Endodermal cell (in vitro differentiated cells): Measurements from ENCODE around the gene CYB5R3. TPM values are rescaled to one million over a fixed set of nuclear protein-coding genes. Genes with fewer than 3 reads are reported as not detected.

Experiments
- DNase-seq: peaks from one replicate; pipeline ENCODE4 v3.0.0-alpha.2; 2017
- H3K27ac ChIP-seq: 2 replicates; pipeline ENCODE4 v1.5.1; 2013; ENCODE audit warnings: mild to moderate bottlenecking, low read depth, low read length, moderate library complexity
- H3K27me3 ChIP-seq: 2 replicates; pipeline ENCODE4 v1.6.1; 2013; ENCODE audit warnings: mild to moderate bottlenecking, low read length, moderate library complexity; ENCODE audit not compliant: insufficient read depth, control insufficient read depth, poor library complexity, severe bottlenecking
- H3K36me3 ChIP-seq: 2 replicates; pipeline ENCODE4 v1.7.0; 2013; ENCODE audit warnings: mild to moderate bottlenecking, low read length, moderate library complexity; ENCODE audit not compliant: control insufficient read depth, insufficient read depth
- H3K4me1 ChIP-seq: one replicate; pipeline ENCODE4 v1.7.0; 2013; ENCODE audit warnings: low read length; ENCODE audit not compliant: control insufficient read depth, insufficient read depth
- H3K4me3 ChIP-seq: 2 replicates; pipeline ENCODE4 v1.5.1; 2013; ENCODE audit warnings: mild to moderate bottlenecking, low read length, moderate library complexity
- H3K9ac ChIP-seq: 2 replicates; pipeline ENCODE4 v1.6.1; 2013; ENCODE audit warnings: mild to moderate bottlenecking, low read length, moderate library complexity; ENCODE audit not compliant: poor library complexity, severe bottlenecking; ENCODE audit errors: extremely low read depth
- H3K9me3 ChIP-seq: 2 replicates; pipeline ENCODE4 v1.6.1; 2013; ENCODE audit warnings: mild to moderate bottlenecking, low read length, moderate library complexity; ENCODE audit not compliant: control insufficient read depth
- H3K27ac Mint-ChIP-seq: 2 replicates; pipeline ENCODE4 v1.8.0; 2020; ENCODE audit warnings: mixed read lengths
- H3K27me3 Mint-ChIP-seq: 2 replicates; pipeline ENCODE4 v1.8.0; 2021; ENCODE audit warnings: mild to moderate bottlenecking, mixed read lengths; ENCODE audit not compliant: insufficient read depth
- H3K36me3 Mint-ChIP-seq: 2 replicates; pipeline ENCODE4 v1.8.0; 2020; ENCODE audit warnings: low read depth, mixed read lengths
- H3K4me1 Mint-ChIP-seq: 2 replicates; pipeline ENCODE4 v1.8.0; 2020; ENCODE audit warnings: mixed read lengths
- H3K4me3 Mint-ChIP-seq: 2 replicates; pipeline ENCODE4 v1.8.0; 2020; ENCODE audit warnings: mild to moderate bottlenecking, moderate library complexity, mixed read lengths
- H3K9me3 Mint-ChIP-seq: 2 replicates; pipeline ENCODE4 v1.8.0; 2020; ENCODE audit warnings: mild to moderate bottlenecking, mixed read lengths
- CTCF ChIP-seq: fragments of 200-600 bp; sonication (generic); conservative IDR thresholded peaks from 2 replicates; pipeline ENCODE4 v1.5.0; 2021; ENCODE audit warnings: antibody characterized with exemption, mild to moderate bottlenecking
- WGBS, 2 experiments: methylation state at CpG; one replicate each; pipeline versions ENCODE4 v1.1.5 to v1.1.7; 2013; ENCODE audit warnings: missing lambda C conversion rate in 2 of 2, mixed read lengths in 1 of 2; ENCODE audit not compliant: insufficient coverage in 1 of 2, insufficient read length in 1 of 2; 5-methylcytosine and 5-hydroxymethylcytosine counted together
- total RNA-seq, 2 donors: library from RNA; stranded (reverse); fragmentation: NEBNext Ultra II Directional in 1 of 2; extraction: Animal tissue kit (Norgen Biotek cat#: 25700) in 1 of 2; gene quantifications; 2 replicates in 1 of 2; 3 replicates in 1 of 2; pipeline ENCODE4 v1.2.1, GENCODE V29; 2021

CYB5R3 gene
- total RNA-seq, 2 donors from 2014 or later, result 89.5 to 92.4 TPM

- peaks cover 9% of the 10 kb centered on the region for H3K9me3 ChIP-seq
- H3K4me3 ChIP-seq, result no peak overlapping the region
- H3K4me1 ChIP-seq, result no peaks in the 10 kb centered on the region
- H3K36me3 ChIP-seq, result peaks cover 77% of the 10 kb centered on the region
- peaks cover 5% of the 10 kb centered on the region for H3K9me3 Mint-ChIP-seq
- no peak overlapping the region for H3K27ac ChIP-seq
- H3K4me1 Mint-ChIP-seq, result peaks cover 8% of the 10 kb centered on the region
- DNase-seq, result no peak
- no peak overlapping the region for H3K27ac Mint-ChIP-seq
- peaks cover 72% of the 10 kb centered on the region for H3K36me3 Mint-ChIP-seq
- WGBS, 2 experiments, result 94 to 100% methylated on average over 4 to 6 of the region's 6 CpGs
- H3K27me3 ChIP-seq, result no peaks in the 10 kb centered on the region
- no peak overlapping the region for H3K9ac ChIP-seq
- no peak for TF ChIP-seq CTCF
- no peaks in the 10 kb centered on the region for H3K27me3 Mint-ChIP-seq
- no peak overlapping the region for H3K4me3 Mint-ChIP-seq
Observed at GRCh38 chr22:42601879-42602465, 47.2 kb downstream of the CYB5R3 start.

- H3K9me3 ChIP-seq, result no peaks in the 10 kb centered on the region
- H3K27ac Mint-ChIP-seq, result peak overlapping the region; percentile 75
- H3K4me3 Mint-ChIP-seq, result no peak overlapping the region
- peak; percentile 38 for TF ChIP-seq CTCF
- peaks cover 84% of the 10 kb centered on the region for H3K36me3 Mint-ChIP-seq
- no peak for DNase-seq
- 96 to 98% methylated on average over 7 to 11 of the region's 11 CpGs for WGBS, 2 experiments
- H3K9ac ChIP-seq, result no peak overlapping the region
- H3K4me3 ChIP-seq, result no peak overlapping the region
- no peaks in the 10 kb centered on the region for H3K9me3 Mint-ChIP-seq
- H3K36me3 ChIP-seq, result peaks cover 86% of the 10 kb centered on the region
- no peak overlapping the region for H3K27ac ChIP-seq
- no peaks in the 10 kb centered on the region for H3K4me1 Mint-ChIP-seq
- no peaks in the 10 kb centered on the region for H3K27me3 Mint-ChIP-seq
- no peaks in the 10 kb centered on the region for H3K27me3 ChIP-seq
- no peaks in the 10 kb centered on the region for H3K4me1 ChIP-seq
Observed at GRCh38 chr22:42596863-42597530, 52.2 kb downstream of the CYB5R3 start.

- no peaks in the 10 kb centered on the region for H3K9me3 ChIP-seq
- H3K9ac ChIP-seq, result no peak overlapping the region
- Mint-ChIP-seq H3K27ac (no peak overlapping the region), H3K27me3 (no peaks in the 10 kb centered on the region), H3K4me1 (no peaks in the 10 kb centered on the region), H3K4me3 (no peak overlapping the region), H3K9me3 (no peaks in the 10 kb centered on the region), H3K36me3 (peaks cover 87% of the 10 kb centered on the region)
- no peak overlapping the region for H3K27ac ChIP-seq
- peaks cover 89% of the 10 kb centered on the region for H3K36me3 ChIP-seq
- H3K27me3 ChIP-seq, result no peaks in the 10 kb centered on the region
- TF ChIP-seq CTCF, result no peak
- WGBS, 2 experiments, result 94 to 100% methylated on average over 3 to 5 of the region's 5 CpGs
- no peak for DNase-seq
- no peak overlapping the region for H3K4me3 ChIP-seq
- H3K4me1 ChIP-seq, result no peaks in the 10 kb centered on the region
Observed at GRCh38 chr22:42596336-42596735, 52.9 kb downstream of the CYB5R3 start.
